NCI-H1436 (cell line): Measurements from ENCODE around the gene POLR1A.

Experiments used
- DNase-seq: peaks from one replicate; lab custom pipeline; 2025; lab: John Stamatoyannopoulos, UW

The POLR1A gene

GRCh38 chr2:85978883-85979780 is 126.6 kb downstream of the POLR1A start:
- no peak for DNase-seq

DNA sequence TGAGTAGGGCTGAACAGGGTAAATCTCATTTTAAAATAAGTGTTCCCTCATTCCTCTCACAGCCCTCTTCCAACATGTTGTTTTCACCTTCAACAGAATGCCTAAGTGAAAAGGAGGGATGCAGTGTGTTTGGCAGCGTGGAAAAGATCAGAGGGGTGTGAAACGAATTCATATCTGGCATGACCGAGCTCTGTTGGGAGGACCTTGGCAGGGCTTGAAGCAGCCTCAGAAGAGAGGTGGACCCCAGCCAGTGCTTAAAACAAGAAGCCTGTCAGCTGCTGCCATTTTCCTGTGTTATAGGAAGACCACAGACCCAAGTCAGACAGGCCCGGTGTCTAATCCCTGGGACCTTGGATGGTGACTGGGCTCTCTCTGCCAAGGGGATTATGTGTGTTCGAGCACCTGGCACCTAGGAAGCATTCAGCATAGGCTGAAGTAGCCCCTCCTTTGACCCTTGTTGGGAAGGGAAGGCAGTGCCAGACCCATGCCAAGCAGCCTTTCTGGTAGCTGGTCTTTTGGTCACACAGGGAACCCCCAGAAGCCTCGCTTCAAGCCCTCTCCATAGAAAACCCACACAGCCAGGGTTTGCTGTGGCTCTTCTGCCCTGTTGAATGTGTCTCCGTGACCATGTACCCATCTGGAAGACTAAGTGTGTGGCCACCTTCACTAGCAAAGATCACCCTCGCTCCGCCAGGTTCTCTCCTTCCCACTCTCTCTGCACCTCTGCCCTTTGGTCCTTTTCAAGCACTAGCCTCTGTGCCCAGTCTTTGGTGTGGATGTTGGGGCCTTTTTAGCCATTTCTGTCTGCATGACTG is 129.4 kb downstream of the POLR1A start:
- DNase-seq = no peak

DNA sequence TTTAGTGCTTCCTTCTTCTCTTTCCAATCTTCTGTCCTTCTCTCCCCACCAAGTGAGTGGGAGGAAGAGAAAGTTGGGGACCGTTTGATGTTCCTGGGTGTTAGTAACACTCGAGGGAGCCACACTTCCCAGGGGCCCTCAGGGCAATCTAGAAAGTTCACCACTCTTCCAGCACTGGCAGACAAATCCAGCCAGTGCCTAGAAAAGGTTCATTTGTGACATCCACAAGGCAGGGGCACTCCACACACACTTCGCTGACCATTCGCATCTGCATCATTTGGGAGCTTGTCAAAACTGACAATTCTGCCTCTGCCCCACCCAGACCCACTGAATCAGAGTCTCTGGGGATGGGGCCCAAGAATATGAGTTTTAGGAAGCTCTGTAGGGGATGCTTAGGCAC is 130.1 kb downstream of the POLR1A start:
- no peak for DNase-seq

DNA sequence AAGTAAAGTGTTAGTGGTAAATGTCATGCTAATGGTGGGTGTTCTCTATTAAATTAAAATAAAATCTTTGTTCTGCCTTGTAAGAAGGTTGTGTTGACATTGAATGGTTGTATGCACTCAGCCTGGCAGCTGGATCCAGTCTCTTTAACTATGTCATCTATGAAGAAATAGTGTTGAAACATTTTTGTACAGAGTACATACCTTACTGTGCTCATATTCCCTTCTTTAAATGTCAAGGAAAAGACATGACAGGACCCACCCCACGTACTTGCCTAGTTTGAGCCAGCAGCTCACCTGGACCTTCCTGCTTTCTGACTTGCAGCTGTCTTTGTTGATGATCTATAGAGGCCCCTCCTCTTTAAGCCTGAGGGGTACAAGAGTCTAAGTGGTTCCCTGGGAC is 131.3 kb downstream of the POLR1A start:
- no peak for DNase-seq

- DNase-seq = no peak
These were observed 133.3 kb downstream of the POLR1A start for GRCh38 chr2:85972355-85972754.

GRCh38 chr2:85971366-85971765 is 134.3 kb downstream of the POLR1A start:
- DNase-seq = no peak
